Embryonic facial prominence (tissue), 1 donor: Measurements from ENCODE around the gene TXNDC17.
"Not testable (repeated sequence)": the region's sequence is repeated elsewhere in the genome, so short reads cannot be mapped to it uniquely, and the experiment has no call there.

Source experiments
- DNase-seq: peaks from one replicate; pipeline ENCODE4 v3.0.0-alpha.2; 2016; ENCODE audit errors: extremely low spot score

The TXNDC17 gene

DNA sequence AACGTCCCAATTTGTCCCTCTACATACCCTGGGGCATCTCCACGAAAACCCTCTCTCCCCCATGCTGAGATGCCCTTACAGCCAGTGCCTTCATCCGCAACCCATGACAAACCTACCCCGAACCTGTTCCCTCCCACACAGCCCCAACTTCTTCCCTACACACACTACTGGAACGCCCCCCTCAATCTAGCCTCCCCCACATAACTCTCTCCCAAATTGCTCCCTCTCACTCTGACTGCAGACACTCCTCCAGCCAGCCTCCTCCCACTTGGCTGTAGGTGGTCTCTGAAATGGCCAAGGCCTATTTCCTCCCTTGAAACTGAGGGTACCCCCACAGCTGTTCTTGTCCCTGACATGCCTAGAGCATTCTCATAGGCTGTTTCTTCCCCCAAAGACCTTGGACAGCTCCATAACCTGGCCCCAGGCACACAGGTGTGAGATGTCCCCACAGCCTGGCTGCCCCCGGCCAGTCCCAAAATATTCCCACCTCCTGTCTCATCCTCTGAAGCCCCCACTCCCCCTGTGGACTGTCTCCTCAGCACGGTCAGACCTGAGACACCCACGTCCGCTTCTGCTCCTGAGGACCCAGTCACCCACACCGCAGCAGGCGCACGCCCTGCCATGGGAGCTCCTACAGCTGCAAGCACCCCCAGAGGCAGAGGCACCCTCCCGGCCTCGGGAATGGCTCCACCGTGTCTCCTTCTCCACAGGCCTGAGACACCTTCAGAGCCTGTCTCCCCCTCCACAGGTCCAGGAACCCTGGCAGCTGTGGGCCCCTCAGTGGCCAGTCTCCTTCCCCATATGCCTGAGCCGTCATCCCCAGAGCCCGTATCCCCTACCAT, 4.0 kb upstream of the TXNDC17 start:
- DNase-seq, result no peak

DNA sequence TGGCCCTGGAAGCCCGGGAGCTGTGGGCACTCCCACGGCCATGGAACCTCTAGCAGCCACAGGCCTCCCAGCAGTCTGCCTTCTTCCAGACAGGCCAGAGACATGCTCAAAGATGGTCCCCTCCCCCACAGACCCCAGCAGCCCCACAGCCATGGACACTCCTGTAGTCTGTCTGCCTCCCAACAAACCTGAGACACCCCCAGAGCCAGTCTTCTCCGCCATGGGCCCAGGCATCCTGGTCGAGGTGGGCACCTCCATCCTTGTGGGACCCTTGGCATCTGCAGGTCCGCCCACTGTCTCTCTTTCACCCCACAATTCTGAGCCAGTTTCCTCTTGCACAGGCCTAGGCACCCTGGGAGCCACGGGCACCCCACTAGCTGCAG, 3.4 kb upstream of the TXNDC17 start:
- DNase-seq, result no peak

DNA sequence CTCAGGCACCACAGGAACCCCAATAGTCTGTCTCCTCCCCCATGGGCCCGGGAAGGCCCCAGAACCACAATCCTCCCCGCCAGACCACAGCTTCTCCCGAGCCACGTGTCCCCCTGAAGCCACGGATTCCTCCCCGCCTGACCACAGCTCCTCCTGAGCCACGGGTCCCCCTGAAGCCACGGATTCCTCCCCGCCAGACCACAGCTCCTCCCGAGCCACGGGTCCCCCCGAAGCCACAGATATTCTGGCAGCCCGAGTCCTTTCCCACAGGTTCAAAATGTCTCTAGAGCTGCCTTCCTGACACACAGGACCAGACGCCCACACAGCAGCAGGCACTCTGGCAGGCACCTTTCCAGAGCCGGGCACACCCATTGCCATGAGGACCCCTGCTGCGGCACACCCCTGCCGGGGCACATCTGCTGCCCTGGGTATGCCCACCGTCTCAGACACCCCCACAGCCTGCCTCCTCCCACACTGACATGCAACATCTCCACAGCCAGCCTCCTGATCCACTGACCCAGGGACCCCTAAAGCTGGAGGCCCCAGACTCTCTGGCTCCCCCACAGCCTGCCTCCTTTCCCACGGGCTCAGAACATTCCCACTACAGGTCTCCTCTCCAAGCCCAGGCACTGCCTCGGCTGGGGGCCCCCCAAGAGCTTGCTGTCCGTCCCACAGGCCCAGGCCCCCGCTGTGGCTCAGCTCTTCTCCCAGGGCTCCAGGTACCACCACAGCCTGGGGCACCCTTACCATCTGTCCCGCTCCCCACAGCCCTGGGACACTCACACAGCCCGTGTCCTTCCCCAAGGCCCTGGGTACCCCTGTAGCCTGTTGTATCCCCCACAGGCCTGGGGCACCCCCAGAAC, 2.6 kb upstream of the TXNDC17 start:
- DNase-seq, result no peak

DNA sequence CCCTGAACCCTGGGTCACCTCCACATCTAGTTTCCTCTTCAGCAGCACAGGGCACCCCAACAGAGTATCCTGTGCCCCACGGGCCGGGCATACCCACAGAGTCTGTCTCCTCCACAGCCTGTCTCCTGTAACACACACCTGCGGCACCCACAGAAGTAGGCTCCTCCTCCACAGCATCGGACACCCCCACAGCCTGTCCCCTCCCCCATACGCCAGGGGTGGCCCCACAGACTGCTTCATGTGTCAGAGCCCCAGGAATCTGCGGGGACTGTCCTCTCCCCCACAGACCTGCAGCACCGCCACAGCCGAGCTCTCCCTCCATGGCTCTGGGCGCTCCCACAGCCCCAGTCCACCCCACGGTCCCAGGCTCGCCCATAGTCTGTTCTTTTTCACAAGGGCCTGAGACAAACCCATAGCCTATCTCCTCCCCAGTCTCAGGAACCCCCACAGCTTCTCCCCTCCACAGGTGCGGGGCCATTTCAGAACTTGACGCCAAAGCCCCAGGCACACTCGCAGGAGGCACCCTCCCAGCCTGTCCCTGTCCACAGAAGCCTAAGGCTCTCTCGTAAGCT, 1.8 kb upstream of the TXNDC17 start:
- no peak for DNase-seq

DNA sequence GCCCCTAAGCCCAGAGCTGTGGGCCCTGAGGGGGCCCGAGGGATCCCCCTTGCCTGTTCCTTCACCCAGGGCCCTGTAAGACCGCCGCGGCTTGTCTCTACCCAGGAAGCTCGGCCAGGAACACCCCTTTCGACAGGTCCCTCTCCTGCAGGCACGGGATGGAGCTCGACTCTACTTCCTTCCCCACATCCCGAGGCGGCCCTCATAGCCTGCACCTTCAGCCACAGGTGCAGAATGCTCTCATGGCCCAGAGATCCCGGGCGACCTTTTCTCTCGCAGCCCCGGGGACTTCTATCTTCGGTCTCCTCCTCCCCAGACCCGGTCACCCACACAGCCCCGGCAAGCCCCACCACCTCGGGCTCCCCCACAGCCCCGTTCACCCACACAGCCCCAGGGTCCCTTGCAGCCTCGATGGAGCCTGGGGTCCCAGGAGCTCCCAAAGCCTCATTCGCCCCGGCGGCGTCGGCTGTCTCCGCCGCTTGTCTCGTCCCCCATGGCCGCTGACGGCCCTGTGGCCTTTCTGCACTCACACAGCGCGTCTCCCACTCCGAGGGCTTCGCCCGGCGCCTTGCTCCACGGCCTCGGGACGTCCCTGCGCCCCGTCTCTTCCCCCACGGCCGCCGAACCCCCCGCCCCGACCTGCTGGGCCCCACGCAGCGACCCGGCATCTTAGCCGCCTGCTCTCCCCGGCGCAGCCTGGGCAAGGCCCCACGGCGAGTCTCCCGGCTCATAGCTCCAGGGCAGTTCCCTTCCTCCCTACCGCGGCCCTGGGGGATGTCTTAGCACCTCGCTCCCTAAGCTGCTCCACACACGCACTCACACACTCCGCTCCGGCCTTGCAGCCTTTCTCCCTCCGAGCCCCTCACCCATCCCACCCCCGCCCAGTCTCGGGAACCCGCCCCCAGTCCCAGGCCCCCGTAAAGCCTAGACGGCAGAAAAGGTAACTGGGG, 999 bp upstream of the TXNDC17 start:
- no peak for DNase-seq

DNA sequence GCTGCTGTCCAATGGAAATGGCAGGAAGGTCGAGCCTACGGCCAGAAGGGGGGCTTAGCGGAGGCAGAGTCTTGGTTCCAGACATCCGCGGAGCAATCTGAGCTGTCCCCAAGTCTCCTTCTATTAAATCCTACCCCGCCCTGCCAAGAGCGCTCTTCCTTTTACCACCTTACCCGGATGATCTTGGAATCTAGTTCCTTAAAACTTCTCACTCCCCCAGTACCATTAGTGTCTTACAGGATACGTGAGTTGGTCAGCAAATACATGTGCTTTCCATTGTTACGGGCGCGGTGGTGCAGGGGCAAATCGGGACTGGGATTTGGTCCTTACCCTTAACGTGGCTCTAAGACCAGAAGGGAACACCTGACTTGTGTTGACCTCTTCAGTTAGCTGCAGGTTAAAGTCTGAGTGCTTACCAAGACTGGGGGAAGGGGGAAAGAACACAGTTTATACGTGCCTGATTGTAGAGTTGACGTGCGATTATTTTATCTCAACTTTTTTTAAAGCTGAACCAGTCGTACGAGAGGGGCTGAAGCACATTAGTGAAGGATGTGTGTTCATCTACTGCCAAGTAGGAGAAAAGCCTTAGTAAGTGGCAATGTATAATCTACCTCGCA, 495 bp downstream of the TXNDC17 start:
- DNase-seq, result no peak

DNA sequence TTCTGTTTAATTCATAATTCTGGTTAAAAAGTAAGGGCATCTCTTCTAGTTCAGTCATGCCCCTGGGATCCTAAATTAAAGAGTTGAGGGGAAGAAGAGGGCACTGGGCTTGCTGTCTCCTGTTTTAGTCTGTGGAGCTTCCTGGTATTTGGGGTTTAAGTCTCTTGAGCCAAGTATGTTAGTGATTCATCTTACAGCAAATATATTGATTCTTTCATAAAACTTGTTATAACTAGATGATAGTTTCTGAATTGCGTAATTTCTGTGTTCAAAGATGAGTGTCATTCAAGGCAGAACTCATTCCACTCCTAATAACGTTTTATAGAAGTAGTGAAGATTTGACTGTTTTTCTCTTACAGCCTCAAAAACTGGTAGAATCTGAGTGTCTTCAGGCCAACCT, 1.7 kb downstream of the TXNDC17 start:
- DNase-seq, result no peak

DNA sequence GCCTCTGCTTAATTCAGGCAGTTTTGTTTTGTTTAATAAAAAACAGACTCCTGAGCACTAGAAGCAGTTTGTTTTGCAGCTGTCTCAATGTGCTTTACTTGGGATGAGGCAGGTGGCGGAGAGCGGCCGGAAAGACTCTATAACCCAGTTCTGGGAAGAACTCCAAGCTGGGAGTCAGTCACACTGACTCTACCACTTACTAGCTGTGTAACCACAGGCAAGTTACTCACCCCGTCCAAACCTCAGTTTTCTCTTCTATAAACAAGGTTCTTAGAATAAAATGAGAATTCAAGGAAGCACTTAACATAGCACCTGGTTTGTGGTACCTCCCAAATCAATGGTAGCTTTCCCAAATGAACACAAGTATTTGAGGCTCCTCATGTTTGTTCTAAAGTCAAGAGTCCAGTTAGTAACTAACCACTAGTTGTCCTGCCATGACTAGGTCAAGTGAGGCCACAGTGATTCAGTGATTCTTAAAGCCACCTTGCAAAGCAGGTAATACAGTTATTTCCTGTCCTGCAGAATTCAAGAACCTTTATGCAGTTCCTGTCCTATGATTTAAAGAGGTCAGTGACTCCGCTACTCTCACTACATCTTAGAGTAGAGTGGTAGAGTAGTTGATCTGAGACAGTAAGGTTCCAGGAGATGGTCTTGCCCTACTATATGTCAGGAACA, 2.7 kb downstream of the TXNDC17 start:
- DNase-seq, result no peak

DNA sequence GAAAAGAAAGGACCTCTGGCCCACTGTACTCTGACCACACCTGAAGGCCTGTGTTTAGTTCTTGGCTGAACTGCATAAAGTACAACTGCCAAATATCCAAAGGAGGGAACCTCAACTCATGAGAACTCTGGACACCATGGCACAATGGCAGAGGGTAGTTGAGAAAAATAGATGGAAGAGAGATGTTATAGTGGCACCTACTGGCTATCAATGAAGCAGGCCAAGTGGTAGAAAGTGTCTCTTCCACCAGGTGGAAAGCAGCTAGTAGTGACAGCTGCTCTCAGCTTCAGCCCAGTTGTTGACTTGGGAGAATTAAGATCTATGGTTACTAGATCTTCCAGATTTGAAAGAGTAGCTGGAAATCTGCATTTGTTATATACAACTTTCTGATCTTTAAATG, 7.3 kb downstream of the TXNDC17 start:
- no peak for DNase-seq

DNA sequence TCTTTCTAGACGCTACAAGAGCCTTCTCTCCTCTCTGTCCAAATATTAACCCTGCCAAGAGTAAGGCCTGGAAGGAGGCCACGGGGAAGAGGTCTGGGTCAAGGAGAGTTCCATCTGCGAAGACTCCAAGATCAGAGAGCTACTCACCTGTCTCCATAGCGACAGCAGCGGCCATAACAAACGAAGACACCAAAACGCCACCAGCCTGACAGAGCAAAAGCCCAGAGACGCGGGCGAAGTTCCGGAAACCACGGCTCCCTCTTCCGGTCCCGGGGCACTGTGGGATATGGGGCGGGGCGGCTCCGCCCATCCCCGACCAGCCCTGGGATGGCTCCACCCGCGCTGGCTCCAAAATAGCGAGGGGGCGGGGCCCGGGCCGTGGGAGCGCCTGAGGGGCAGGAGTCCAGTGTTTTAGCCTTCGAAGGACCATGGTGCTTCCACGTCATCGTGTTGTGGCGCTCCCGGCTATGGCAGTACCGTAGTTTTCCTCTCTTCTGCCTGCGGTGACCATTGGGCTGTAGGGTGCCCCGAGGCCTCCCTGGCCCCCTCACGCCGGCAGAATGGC, 10.6 kb downstream of the TXNDC17 start, which contains the start of the genes C17orf100 and MED31:
Gene C17orf100, plus strand, starts transcription at position 409 of the 565 bp plus-strand sequence. Its CDS starts 152 bp downstream, at position 561.
Gene MED31, minus strand, starts transcription at position 252 of the 565 bp plus-strand sequence. Its CDS starts 77 bp downstream, at position 175.
- peak; percentile 82 for DNase-seq

DNA sequence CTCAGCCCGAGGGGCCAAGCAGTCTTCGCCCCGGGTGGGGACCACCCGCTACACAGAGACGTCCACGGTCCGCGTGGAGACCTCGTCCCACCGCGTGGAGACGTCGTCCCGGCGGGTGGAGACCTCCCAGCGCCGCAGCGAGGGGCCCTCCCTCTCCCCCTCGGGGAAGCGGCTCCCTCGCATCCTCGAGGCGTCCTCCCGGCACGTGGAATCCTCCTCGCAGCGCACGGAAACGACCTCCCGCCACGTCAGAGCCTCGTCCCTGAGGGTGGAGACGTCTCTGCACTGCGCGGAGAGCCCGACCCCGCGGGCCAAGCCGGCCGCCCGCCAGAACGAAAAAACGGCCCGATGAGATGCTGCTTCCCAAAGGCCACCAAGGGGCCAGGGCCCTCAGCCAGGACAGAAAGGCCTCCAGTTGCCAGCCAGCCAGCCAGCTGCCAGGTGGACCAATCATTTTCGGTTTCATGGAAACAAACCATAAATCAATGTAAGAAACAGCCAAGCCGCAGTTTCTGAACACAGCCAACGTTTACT, 11.1 kb downstream of the TXNDC17 start:
- DNase-seq, result no peak

DNA sequence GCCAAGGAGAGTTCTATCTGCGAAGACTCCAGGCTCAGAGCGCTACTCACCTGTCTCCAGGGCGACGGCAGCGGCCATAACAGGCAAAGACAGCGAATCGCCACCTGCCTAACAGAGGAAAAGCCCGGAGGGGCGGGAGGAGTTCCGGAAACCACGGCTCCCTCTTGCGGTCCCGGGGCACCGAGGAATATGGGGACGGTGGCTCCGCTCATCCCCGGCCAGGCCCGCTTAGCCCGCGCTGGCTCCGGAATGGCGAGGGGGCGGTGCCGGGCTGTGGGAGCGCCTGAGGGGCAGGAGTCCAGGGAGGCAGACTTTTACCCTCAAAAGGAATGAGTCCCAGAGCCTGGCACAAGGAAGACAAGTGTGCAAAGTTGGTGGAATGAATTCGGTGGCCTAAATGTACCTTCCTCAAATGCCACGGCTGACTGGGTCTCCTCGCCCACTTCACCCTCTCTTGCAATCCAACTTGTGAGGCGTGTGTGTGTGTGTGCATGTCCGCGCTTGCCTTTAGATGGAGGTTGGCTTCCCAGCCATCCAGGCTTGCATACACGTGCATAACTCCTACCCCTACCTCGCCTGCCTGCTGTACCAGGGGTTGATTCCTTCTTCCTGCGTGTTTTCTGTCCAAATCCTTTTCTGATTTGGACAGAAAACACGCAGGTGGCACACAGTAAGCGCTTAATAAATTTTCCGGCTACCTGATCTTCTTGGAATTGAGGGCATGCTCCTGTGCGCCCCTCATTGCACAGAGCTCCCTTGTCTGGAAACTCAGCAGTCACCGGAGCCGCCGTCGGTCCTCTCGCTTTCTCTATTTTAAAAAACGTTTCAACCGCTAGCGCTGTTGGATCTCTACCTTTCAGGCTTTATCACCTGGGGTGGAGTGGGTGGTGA, 14.2 kb downstream of the TXNDC17 start:
- no peak for DNase-seq

DNA sequence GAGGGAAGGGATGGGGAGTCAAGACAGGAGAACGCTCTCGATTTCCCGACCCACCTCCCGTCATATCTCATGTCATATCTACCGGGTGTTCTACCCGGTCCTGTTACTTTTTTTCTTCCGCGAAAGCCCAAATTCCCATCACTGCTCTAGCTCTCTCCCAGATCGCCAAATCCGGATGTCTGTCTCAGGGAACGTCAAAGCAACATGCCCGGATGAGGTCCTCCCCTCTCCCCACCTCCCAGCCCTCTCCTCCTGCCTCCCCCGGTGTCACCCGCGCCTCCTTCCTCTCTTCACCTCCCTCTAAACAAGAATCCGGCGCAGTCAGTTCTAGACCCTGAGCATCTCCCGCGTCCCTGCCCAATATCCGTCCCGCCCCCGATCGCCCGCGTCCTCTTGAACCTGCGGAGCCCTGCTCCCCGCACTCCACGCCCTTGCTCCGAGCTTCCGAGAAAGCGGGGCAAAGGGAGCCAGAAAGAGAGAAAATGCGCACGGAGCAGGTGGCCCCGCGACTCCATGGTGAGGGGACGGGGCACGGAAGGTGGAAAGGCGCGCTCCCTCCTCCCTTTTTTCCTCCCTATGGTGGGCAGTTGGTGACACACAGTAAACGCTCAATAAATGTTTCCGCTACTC, 15.0 kb downstream of the TXNDC17 start:
- DNase-seq, result not testable (repeated sequence)

DNA sequence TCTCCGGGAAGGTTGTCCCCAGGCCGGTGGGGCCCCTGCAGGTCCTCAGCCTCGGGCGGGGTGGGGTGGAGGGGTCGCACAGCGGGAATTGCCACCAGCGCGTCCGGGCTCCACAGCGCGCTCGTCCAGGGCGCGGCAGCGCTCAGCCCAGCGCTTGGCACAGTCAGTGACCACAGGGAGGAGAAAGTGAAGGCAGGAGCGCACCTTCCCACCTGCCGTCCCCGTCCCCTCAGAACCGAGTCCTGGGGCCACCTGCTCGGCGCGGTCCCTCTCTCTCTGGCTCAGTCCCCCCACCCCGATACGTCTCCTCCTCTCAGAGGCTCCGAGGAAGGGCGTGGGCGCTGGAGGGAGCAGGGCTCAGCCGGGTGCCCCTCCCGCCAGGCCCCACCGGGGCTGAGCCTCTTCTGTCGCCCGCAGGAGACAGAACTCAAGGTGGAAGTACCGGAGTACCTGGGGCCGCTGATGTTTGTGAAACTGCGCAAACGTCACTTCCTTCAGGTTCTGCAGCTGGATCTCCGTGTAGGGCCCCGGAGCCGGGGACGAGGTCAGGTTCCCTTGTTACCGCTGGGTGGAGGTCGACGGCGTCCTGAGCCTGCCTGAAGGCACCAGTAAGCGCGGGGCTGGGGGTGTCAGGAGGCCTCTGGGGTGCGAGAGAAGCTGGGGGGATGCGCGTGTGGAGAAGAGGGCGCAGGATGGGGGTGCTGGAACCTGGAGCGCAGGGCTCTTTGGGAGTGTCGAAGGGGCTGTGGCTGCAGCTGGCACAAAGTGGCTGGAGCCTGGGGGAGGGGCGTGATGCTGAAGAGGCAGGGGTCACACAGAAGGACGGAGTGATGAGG, 16.2 kb downstream of the TXNDC17 start:
- not testable (repeated sequence) for DNase-seq

DNA sequence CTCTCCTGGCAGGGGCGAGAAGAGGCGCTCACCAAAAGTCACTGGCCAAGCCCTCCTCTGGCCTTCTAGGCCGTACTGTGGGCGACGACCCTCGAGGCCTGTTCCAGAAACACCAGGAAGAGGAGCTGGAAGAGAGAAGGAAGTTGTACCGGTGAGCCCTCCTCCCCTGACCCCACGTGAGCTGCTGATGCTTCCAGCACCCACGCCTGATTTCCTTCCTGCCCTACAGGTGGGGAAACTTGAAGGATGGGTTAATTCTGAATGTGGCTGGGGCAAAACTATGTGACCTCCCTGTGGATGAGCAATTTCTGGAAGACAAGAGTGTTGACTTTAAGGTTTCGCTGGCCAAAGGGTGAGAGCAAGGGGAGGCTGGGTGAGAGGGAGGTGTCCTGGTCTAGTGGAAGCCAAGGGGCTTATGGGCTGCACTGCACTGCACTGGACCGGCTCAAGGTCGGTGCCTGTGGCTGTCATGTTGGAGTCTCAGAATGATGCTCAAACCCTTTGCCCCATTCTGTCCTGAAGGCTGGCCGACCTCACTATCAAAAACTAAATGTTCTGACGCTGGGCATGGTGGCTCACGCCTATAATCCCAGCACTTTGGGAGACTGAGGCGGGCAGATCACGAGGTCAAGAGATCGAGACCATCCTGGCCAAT, 16.9 kb downstream of the TXNDC17 start:
- no peak for DNase-seq

DNA sequence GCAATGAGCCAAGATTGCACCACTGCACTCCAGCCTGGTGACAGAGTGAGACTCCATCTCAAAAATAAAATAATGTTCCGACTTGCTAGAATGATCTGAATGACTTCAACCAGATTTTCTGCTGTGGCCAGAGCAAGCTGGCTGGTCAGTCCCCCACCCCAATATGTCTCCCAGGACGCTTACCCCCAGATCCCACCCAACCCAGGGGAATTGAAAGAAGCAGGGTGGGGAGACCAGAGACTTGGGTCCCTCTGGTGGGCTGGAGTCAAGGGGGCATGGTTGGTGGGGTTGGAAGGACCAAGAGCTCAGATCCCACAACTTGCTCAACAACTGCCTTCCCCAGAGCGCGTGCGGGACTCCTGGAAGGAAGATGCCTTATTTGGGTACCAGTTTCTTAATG, 17.6 kb downstream of the TXNDC17 start:
- not testable (repeated sequence) for DNase-seq

DNA sequence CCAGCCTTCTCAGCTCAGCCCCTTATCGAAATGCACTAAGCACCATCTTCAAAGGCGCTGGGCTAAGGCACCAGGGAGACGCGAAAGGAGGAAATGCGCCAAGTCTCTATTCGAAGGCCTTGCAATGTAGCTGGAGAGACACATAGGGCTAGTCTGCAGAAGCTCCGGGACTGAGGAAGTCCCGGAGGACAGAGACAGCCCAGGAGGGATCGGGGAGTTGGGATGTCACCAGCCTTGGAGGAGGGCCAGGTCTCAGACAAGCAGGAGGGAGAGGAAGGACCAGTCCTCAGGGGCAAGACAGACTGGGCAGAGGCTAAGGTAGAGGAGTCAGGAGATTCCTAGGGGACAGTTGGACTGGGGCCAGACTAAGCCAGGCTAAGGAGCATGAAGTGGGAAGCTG, 19.2 kb downstream of the TXNDC17 start:
- no peak for DNase-seq
